WTC11 (cell line): Measurements from ENCODE around the gene EDC3. TPM values are rescaled to one million over a fixed set of nuclear protein-coding genes. Genes with fewer than 3 reads are reported as not detected.

Experiments
- ATAC-seq: fragments of 200-7000 bp; cut with Tn5 transposase; 2 replicates; pipeline ENCODE4 v1.10.0; 2021; ENCODE audit warnings: mild to moderate bottlenecking, moderate library complexity
- CTCF ChIA-PET: fragments of 300-600 bp; sonication (Branson Sonifier 250); formaldehyde crosslinking; loops from one replicate; lab custom pipeline; 2021; ENCODE audit warnings: antibody characterized with exemption; lab: Charles Lee
- POLR2A ChIA-PET: fragments of 350-600 bp; sonication (Branson Sonifier 250); formaldehyde crosslinking; loops from one replicate; lab custom pipeline; 2021; ENCODE audit warnings: antibody characterized with exemption; lab: Charles Lee
- DNase-seq: peaks from one replicate; pipeline ENCODE4 v3.0.0; 2021; ENCODE audit warnings: low spot score
- H3K27ac Mint-ChIP-seq: 2 replicates; pipeline ENCODE4 v1.8.0; 2021; ENCODE audit warnings: mixed read lengths
- H3K27me3 Mint-ChIP-seq: 2 replicates; pipeline ENCODE4 v1.8.0; 2021; ENCODE audit warnings: low read depth, mild to moderate bottlenecking, moderate library complexity, mixed read lengths
- H3K36me3 Mint-ChIP-seq: 2 replicates; pipeline ENCODE4 v1.8.0; 2021; ENCODE audit warnings: mixed read lengths
- H3K4me1 Mint-ChIP-seq: 2 replicates; pipeline ENCODE4 v1.8.0; 2022; ENCODE audit warnings: mixed read lengths
- H3K4me3 Mint-ChIP-seq: 2 replicates; pipeline ENCODE4 v1.8.0; 2021; ENCODE audit warnings: mild to moderate bottlenecking, moderate library complexity, mixed read lengths
- H3K9me3 Mint-ChIP-seq: 2 replicates; pipeline ENCODE4 v1.8.0; 2021; ENCODE audit warnings: mixed read lengths
- AFF4 ChIP-seq: sonication (generic); formaldehyde crosslinking; IDR thresholded peaks from 2 replicates; pipeline ENCODE4 v1.8.1; 2023; ENCODE audit warnings: mild to moderate bottlenecking, missing genetic modification reagents, borderline replicate concordance
- ATF3 ChIP-seq: sonication (generic); formaldehyde crosslinking; conservative IDR thresholded peaks from 2 replicates; pipeline ENCODE4 v1.8.1; 2022; ENCODE audit warnings: mild to moderate bottlenecking, missing genetic modification reagents
- ATF6 ChIP-seq: sonication (generic); formaldehyde crosslinking; IDR thresholded peaks from 2 replicates; pipeline ENCODE4 v1.8.1; 2023; ENCODE audit warnings: mild to moderate bottlenecking, missing genetic modification reagents
- CBFB ChIP-seq: sonication (generic); formaldehyde crosslinking; IDR thresholded peaks from 2 replicates; pipeline ENCODE4 v1.8.1; 2022; ENCODE audit warnings: mild to moderate bottlenecking, low read depth, missing genetic modification reagents
- ERG ChIP-seq: fragments of 250-450 bp; sonication (Bioruptor Pico); IDR thresholded peaks from 2 replicates; pipeline ENCODE4 v1.8.0; 2021; ENCODE audit warnings: mild to moderate bottlenecking
- FOXJ3 ChIP-seq: sonication (generic); formaldehyde crosslinking; IDR thresholded peaks from 2 replicates; pipeline ENCODE4 v1.9.0; 2021; ENCODE audit warnings: missing genetic modification reagents, mild to moderate bottlenecking, borderline replicate concordance
- FOXK1 ChIP-seq: sonication (generic); formaldehyde crosslinking; IDR thresholded peaks from 2 replicates; pipeline ENCODE4 v1.8.0; 2022; ENCODE audit warnings: mild to moderate bottlenecking, moderate library complexity, missing genetic modification reagents
- HMGA2 ChIP-seq: fragments of 250-450 bp; sonication (Bioruptor Pico); IDR thresholded peaks from 2 replicates; pipeline ENCODE4 v1.4.0; 2021; ENCODE audit warnings: mild to moderate bottlenecking, moderate library complexity
- KAT7 ChIP-seq: sonication (generic); formaldehyde crosslinking; IDR thresholded peaks from 2 replicates; pipeline ENCODE4 v1.8.1; 2023; ENCODE audit warnings: missing genetic modification reagents, mild to moderate bottlenecking, borderline replicate concordance
- MXD4 ChIP-seq: fragments of 250-450 bp; sonication (Bioruptor Pico); IDR thresholded peaks from 2 replicates; pipeline ENCODE4 v1.8.0; 2021; ENCODE audit warnings: mild to moderate bottlenecking, moderate library complexity, borderline replicate concordance
- NR1H2 ChIP-seq: sonication (generic); formaldehyde crosslinking; IDR thresholded peaks from 2 replicates; pipeline ENCODE4 v1.9.0; 2021; ENCODE audit warnings: mild to moderate bottlenecking, moderate library complexity, missing genetic modification reagents
- NR2C2 ChIP-seq: sonication (generic); formaldehyde crosslinking; IDR thresholded peaks from 2 replicates; pipeline ENCODE4 v1.8.0; 2022; ENCODE audit warnings: mild to moderate bottlenecking, missing genetic modification reagents
- NR3C1 ChIP-seq: sonication (generic); formaldehyde crosslinking; conservative IDR thresholded peaks from 2 replicates; pipeline ENCODE4 v1.8.1; 2023; ENCODE audit warnings: low read depth, mild to moderate bottlenecking, missing genetic modification reagents
- OVOL2 ChIP-seq: fragments of 250-450 bp; sonication (Bioruptor Pico); IDR thresholded peaks from 2 replicates; pipeline ENCODE4 v1.9.0; 2021; ENCODE audit warnings: mild to moderate bottlenecking, borderline replicate concordance
- RELA ChIP-seq: sonication (generic); formaldehyde crosslinking; IDR thresholded peaks from 2 replicates; pipeline ENCODE4 v1.8.1; 2022; ENCODE audit warnings: missing genetic modification reagents, mild to moderate bottlenecking, borderline replicate concordance
- SMAD4 ChIP-seq: sonication (generic); formaldehyde crosslinking; IDR thresholded peaks from 2 replicates; pipeline ENCODE4 v1.8.0; 2022; ENCODE audit warnings: mild to moderate bottlenecking, missing genetic modification reagents
- SOX15 ChIP-seq: fragments of 250-450 bp; sonication (Bioruptor Pico); IDR thresholded peaks from 2 replicates; pipeline ENCODE4 v1.9.0; 2021; ENCODE audit warnings: mild to moderate bottlenecking
- ZBTB43 ChIP-seq: sonication (generic); formaldehyde crosslinking; IDR thresholded peaks from 2 replicates; pipeline ENCODE4 v1.8.1; 2023; ENCODE audit warnings: mild to moderate bottlenecking, missing genetic modification reagents
- ZNF138 ChIP-seq: sonication (generic); formaldehyde crosslinking; conservative IDR thresholded peaks from 2 replicates; pipeline ENCODE4 v1.8.1; 2022; ENCODE audit warnings: mild to moderate bottlenecking, moderate library complexity, missing genetic modification reagents
- ZNF263 ChIP-seq: sonication (generic); formaldehyde crosslinking; IDR thresholded peaks from 2 replicates; pipeline ENCODE4 v1.8.1; 2022; ENCODE audit warnings: low read depth, mild to moderate bottlenecking, moderate library complexity, missing genetic modification reagents
- ZNF423 ChIP-seq: fragments of 250-450 bp; sonication (Bioruptor Pico); IDR thresholded peaks from 2 replicates; pipeline ENCODE4 v2.1.2; 2022; ENCODE audit warnings: mild to moderate bottlenecking, moderate library complexity
- total RNA-seq: library from RNA; stranded (reverse); gene quantifications from 3 replicates; pipeline ENCODE4 v1.2.3, GENCODE V29; 2021

The EDC3 gene
- total RNA-seq, 1 experiment from 2014 or later, result 54.7 TPM

- H3K9me3 Mint-ChIP-seq, result no peaks in the 10 kb centered on the region
- H3K4me1 Mint-ChIP-seq, result peaks cover 23% of the 10 kb centered on the region
- POLR2A ChIA-PET, result interaction anchor here (3.1 kb wide), 1 partner anchor 119 kb away, joined by 8 read pairs; no protein-coding TSS in a partner anchor
- no peaks in the 10 kb centered on the region for H3K27me3 Mint-ChIP-seq
- no peak overlapping the region for H3K4me3 Mint-ChIP-seq
- ATAC-seq, result no peak
- CTCF ChIA-PET, result interaction anchor here (0.6 to 14.6 kb wide), 5 partner anchors 10 to 206 kb away, joined by 3 to 409 read pairs (median 4); partner anchors contain the start of genes CSK and CYP1A1
- no peak for TF ChIP-seq CBFB (CRISPR knock-in tag)
- no peak for TF ChIP-seq ATF6 (CRISPR knock-in tag)
- TF ChIP-seq ERG (CRISPR knock-in tag), result no peak
- TF ChIP-seq SMAD4 (CRISPR knock-in tag), result no peak
- no peak for TF ChIP-seq FOXK1
- no peak for TF ChIP-seq NR3C1 (CRISPR knock-in tag)
- TF ChIP-seq AFF4 (CRISPR knock-in tag), result no peak
- no peak for TF ChIP-seq KAT7 (CRISPR knock-in tag)
- no peak for TF ChIP-seq FOXJ3
- TF ChIP-seq RELA (CRISPR knock-in tag), result no peak
- no peak for TF ChIP-seq HMGA2 (CRISPR knock-in tag)
- TF ChIP-seq NR1H2 (CRISPR knock-in tag), result no peak
- TF ChIP-seq ZNF423, result no peak
- no peak for TF ChIP-seq ATF3 (CRISPR knock-in tag)
- no peak for TF ChIP-seq MXD4 (CRISPR knock-in tag)
- TF ChIP-seq OVOL2, result no peak
- TF ChIP-seq SOX15 (CRISPR knock-in tag), result no peak
- TF ChIP-seq ZBTB43 (CRISPR knock-in tag), result no peak
- no peak for DNase-seq
- H3K27ac Mint-ChIP-seq, result no peak overlapping the region
- peaks cover 13% of the 10 kb centered on the region for H3K36me3 Mint-ChIP-seq
Measured at GRCh38 chr15:74641151-74641550, 54.7 kb downstream of the EDC3 start.

- POLR2A ChIA-PET, result interaction anchor here (0.6 to 1.4 kb wide), 2 partner anchors 123 to 353 kb away, joined by 4 to 7 read pairs; no protein-coding TSS in a partner anchor
Measured at GRCh38 chr15:74636984-74637383, 58.8 kb downstream of the EDC3 start.

More at GRCh38 chr15:74636984-74637383, 58.8 kb downstream of the EDC3 start:
- Mint-ChIP-seq H3K4me1 (peaks cover 2% of the 10 kb centered on the region; the same call in 1 of the 2 replicates), H3K27ac (no peak overlapping the region), H3K27me3 (no peaks in the 10 kb centered on the region), H3K36me3 (peaks cover 28% of the 10 kb centered on the region), H3K9me3 (no peaks in the 10 kb centered on the region), H3K4me3 (no peak overlapping the region)
- no peak for DNase-seq
- no peak for ATAC-seq
- TF ChIP-seq ZNF423, result no peak
- TF ChIP-seq NR2C2 (CRISPR knock-in tag), result no peak
- no peak for TF ChIP-seq ZNF138 (CRISPR knock-in tag)
- TF ChIP-seq ZNF263 (CRISPR knock-in tag), result no peak
- TF ChIP-seq SOX15 (CRISPR knock-in tag), result no peak
- CTCF ChIA-PET, result interaction anchor here (0.8 to 14.6 kb wide), 8 partner anchors 9 to 163 kb away, joined by 3 to 409 read pairs (median 6); partner anchors contain the start of gene CYP1A1
